Activated naive CD8-positive, alpha-beta T cell treated with anti-CD3 and anti-CD28 coated beads for 36 hours (primary cell): ENCODE data around the gene TMEM156. TPM values are rescaled to one million over a fixed set of nuclear protein-coding genes. Genes with fewer than 3 reads are reported as not detected.

ENCODE experiments used
- DNase-seq: peaks from one replicate; pipeline ENCODE4 v3.0.0; 2021
- H3K27ac Mint-ChIP-seq: one replicate; pipeline ENCODE4 v1.8.0; 2022; ENCODE audit warnings: mild to moderate bottlenecking, moderate library complexity, mixed read lengths
- H3K27me3 Mint-ChIP-seq: one replicate; pipeline ENCODE4 v1.8.0; 2022; ENCODE audit warnings: mild to moderate bottlenecking, mixed read lengths
- H3K36me3 Mint-ChIP-seq: one replicate; pipeline ENCODE4 v1.8.0; 2021; ENCODE audit warnings: mild to moderate bottlenecking, mixed read lengths
- H3K4me1 Mint-ChIP-seq: one replicate; pipeline ENCODE4 v1.8.0; 2021; ENCODE audit warnings: mixed read lengths
- H3K4me3 Mint-ChIP-seq: one replicate; pipeline ENCODE4 v1.8.0; 2022; ENCODE audit warnings: mild to moderate bottlenecking, moderate library complexity, mixed read lengths
- H3K9me3 Mint-ChIP-seq: one replicate; pipeline ENCODE4 v1.8.0; 2022; ENCODE audit warnings: mixed read lengths
- total RNA-seq, 2 experiments: library from RNA; stranded (reverse); gene quantifications; one replicate each; pipeline ENCODE4 v1.2.3, GENCODE V29; 2021

The TMEM156 gene
- total RNA-seq, 2 experiments from 2014 or later = 11.3 to 11.7 TPM

DNA sequence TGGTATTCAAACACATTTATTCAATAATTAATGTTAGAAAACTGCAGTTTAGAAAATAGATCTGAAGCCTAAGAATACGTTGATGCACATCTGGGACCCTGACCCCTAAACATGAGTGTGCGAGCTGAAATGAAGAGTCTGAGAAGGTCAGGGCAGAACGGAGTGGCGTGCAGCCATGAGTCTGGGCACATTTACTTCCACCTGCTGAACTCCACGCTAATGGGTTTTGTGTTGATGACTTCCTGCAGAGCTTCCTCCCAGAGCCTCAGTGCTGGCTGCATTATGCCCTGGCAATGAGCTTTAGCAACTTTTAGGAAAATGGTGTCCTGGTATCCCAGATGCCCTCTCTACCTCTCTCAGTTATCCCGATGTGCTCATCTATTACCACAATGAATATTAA lies 111.5 kb downstream of the TMEM156 start:
- H3K9me3 Mint-ChIP-seq = no peaks in the 10 kb centered on the region
- H3K27me3 Mint-ChIP-seq = peaks cover 4% of the 10 kb centered on the region

DNA sequence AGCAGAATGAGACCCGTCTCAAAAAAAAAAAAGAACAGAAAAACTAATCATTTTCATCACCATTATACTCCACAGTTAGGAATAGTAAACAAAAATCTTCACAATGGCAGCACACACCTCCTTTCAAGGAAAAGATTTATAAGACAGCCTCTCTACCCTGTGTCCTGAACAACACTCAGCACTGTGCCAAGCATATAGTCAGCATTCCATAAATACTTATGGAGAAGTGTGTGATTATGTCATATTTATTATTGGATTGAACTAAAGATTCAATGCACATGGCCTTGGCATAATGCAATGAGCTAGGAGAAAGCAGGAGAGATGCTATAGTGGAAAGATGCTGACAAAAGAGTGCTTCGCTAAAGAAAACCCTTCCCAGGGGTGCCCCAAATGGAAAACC lies 112.0 kb downstream of the TMEM156 start:
- Mint-ChIP-seq H3K27ac (no peak overlapping the region), H3K4me3 (no peak overlapping the region), H3K27me3 (peaks cover 4% of the 10 kb centered on the region), H3K9me3 (no peaks in the 10 kb centered on the region), H3K36me3 (no peaks in the 10 kb centered on the region), H3K4me1 (peaks cover 4% of the 10 kb centered on the region)
- DNase-seq = no peak

More for the DNA sequence above, 111.5 kb downstream of the TMEM156 start:
- Mint-ChIP-seq H3K4me3 (no peak overlapping the region), H3K4me1 (no peaks in the 10 kb centered on the region), H3K27ac (no peak overlapping the region), H3K36me3 (no peaks in the 10 kb centered on the region)
- DNase-seq = no peak

DNA sequence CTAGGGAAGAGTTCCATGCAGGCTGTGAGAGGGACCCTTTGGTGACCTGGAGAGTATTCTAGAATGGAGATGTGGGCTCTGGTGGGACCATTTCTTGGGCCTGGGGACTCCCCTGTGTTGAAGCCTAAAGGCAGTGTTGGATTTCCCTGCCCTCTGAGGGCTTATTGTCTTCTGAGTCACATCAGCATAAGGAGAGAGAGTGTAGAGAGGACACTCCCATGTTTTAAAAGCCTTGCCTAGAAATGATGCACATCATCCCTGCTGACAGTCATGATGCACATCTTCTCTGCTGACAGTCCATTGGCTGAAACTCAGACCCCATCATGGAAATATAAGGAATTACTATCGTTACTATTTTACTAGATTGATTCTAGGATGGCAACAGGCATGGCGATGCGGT lies 112.7 kb downstream of the TMEM156 start:
- Mint-ChIP-seq H3K4me1 (peaks cover 10% of the 10 kb centered on the region), H3K27me3 (peaks cover 4% of the 10 kb centered on the region), H3K9me3 (no peaks in the 10 kb centered on the region), H3K36me3 (no peaks in the 10 kb centered on the region), H3K4me3 (no peak overlapping the region), H3K27ac (no peak overlapping the region)
- no peak for DNase-seq

DNA sequence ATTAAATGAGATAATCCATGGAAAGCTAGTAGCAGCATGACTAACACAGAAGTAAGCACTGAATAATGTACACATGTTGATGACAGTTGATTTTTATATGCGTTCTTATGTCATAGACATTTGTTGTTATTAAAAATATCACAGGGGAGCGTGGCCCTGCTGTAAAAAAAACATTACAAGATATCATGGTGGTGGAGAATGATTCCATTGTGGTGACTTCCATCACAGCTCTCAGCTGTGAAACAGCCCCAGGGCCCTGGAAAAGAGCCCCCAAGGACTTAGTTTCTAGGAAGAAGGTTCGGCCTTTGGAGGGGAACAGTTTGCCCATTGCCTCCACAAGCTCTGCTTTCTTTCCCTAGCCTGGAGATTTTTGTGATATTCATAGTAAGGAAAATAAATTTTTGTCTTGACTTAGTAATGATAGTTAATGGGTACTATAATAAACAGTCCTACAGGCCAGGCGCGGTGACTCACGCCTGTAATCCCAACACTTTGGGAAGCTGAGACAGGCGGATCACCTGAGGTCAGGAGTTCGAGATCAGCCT lies 114.7 kb downstream of the TMEM156 start:
- Mint-ChIP-seq H3K4me1 (peaks cover 10% of the 10 kb centered on the region), H3K9me3 (no peaks in the 10 kb centered on the region), H3K4me3 (no peak overlapping the region)

More for the DNA sequence above, 114.7 kb downstream of the TMEM156 start:
- DNase-seq = no peak
- H3K27me3 Mint-ChIP-seq = peaks cover 4% of the 10 kb centered on the region
- H3K36me3 Mint-ChIP-seq = no peaks in the 10 kb centered on the region
- no peak overlapping the region for H3K27ac Mint-ChIP-seq

Other genes with a start within 250 kb of the TMEM156 start
- gene TLR10, start 249.4 kb downstream of the TMEM156 start, total RNA-seq = under 1 TPM; 0.26 to 0.29 TPM
- 1 to 10 TPM; 1.6 to 2.4 TPM for gene TLR1, start 227.6 kb downstream of the TMEM156 start, total RNA-seq
- gene TLR6, start 175.6 kb downstream of the TMEM156 start, total RNA-seq = 1 to 10 TPM; 2.9 to 4.4 TPM
- gene FAM114A1, start 164.6 kb downstream of the TMEM156 start, total RNA-seq = under 1 TPM in 1 of 2 experiments, not detected in 1; 0.38 TPM
- 1 to 10 TPM; 8.3 to 9.3 TPM for gene KLHL5, start 29.8 kb upstream of the TMEM156 start, total RNA-seq
- 10 to 100 TPM; 11.0 to 14.1 TPM for gene WDR19, start 150.1 kb upstream of the TMEM156 start, total RNA-seq